RPMI8226 (cell line): ENCODE results near the gene HPSE2.

ENCODE experiments used
- DNase-seq: peaks from one replicate; pipeline ENCODE4 v3.0.0-alpha.2; 2015

The HPSE2 gene

GRCh38 chr10:98831391-98831790, 404.3 kb downstream of the HPSE2 start:
- DNase-seq = no peak

- DNase-seq = no peak
Observed at GRCh38 chr10:98825741-98826140, 409.9 kb downstream of the HPSE2 start.

GRCh38 chr10:98817396-98817795, 418.3 kb downstream of the HPSE2 start:
- DNase-seq = no peak

GRCh38 chr10:98815039-98815885, 420.4 kb downstream of the HPSE2 start:
- DNase-seq = no peak

- no peak for DNase-seq
Observed at GRCh38 chr10:98814470-98814869, 421.2 kb downstream of the HPSE2 start.

- no peak for DNase-seq
Observed at GRCh38 chr10:98808282-98808892, 427.3 kb downstream of the HPSE2 start.

- DNase-seq = no peak
Observed at GRCh38 chr10:98800263-98800662, 435.4 kb downstream of the HPSE2 start.

- no peak for DNase-seq
Observed at GRCh38 chr10:98795467-98795866, 440.2 kb downstream of the HPSE2 start.

- DNase-seq = no peak
Observed at GRCh38 chr10:98790817-98791216, 444.8 kb downstream of the HPSE2 start.

- no peak for DNase-seq
Observed at GRCh38 chr10:98778277-98778759, 457.3 kb downstream of the HPSE2 start.

GRCh38 chr10:98758463-98758862, 477.2 kb downstream of the HPSE2 start:
- DNase-seq = no peak

GRCh38 chr10:98748298-98748697, 487.4 kb downstream of the HPSE2 start:
- DNase-seq = peak; percentile 16

- DNase-seq = no peak
Observed at GRCh38 chr10:98745645-98746044, 490.0 kb downstream of the HPSE2 start.

- DNase-seq = no peak
Observed at GRCh38 chr10:98720551-98720950, 515.1 kb downstream of the HPSE2 start.

- no peak for DNase-seq
Observed at GRCh38 chr10:98713586-98713985, 522.1 kb downstream of the HPSE2 start.

- no peak for DNase-seq
Observed at GRCh38 chr10:98696516-98696915, 539.1 kb downstream of the HPSE2 start.

GRCh38 chr10:98694883-98695282, 540.8 kb downstream of the HPSE2 start:
- no peak for DNase-seq

- no peak for DNase-seq
Observed at GRCh38 chr10:98694014-98694413, 541.6 kb downstream of the HPSE2 start.

GRCh38 chr10:98687685-98688084, 548.0 kb downstream of the HPSE2 start:
- no peak for DNase-seq

GRCh38 chr10:98684019-98684899, 551.4 kb downstream of the HPSE2 start:
- DNase-seq = no peak

GRCh38 chr10:98676895-98677294, 558.8 kb downstream of the HPSE2 start:
- no peak for DNase-seq

- no peak for DNase-seq
Observed at GRCh38 chr10:98675902-98676301, 559.8 kb downstream of the HPSE2 start.

- DNase-seq = no peak
Observed at GRCh38 chr10:98673171-98673782, 562.4 kb downstream of the HPSE2 start.
